ENCODE data around the gene CREB5. TPM values are rescaled to one million over a fixed set of nuclear protein-coding genes. Genes with fewer than 3 reads are reported as not detected.

Gene CREB5
- total RNA-seq, 1 experiment from 2014 or later = 0.49 TPM

DNA sequence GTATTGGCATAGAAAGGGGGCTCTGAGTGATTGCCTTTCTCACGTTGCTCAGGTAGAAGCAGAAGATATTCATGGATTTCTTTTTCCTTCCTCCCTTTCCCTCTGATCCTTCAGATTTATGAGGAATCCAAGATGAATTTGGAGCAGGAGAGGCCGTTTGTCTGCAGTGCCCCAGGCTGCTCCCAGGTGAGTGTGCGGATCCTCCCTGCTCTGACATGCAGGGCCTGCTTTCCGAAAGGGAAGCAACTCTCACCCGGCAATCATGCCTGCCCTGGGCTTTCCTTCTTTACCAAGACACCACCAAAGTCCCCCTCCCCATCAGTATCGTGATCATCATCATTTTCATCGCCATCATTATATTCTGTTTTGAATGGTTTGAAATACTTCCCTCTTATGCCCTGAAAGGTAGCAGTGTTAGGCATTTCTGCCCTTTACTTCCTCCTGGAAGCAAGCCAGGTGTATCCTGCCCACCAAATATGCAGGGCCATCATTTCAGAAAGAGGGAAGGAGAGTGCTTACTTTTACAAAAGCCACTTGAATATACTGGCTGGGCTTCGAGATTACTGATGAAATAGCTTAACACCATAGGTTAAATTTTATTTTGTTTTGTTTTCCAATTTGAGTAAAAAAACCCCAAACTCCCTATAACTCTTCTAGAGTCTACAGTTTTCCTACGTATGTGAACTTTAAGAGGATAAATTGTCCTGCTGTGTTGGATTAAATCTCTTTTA is 75.9 kb downstream of the CREB5 start:
- Histone ChIP-seq H3K27ac (ENCODE audit: low read depth, low read length) (no peak overlapping the region), H3K9me2 (ENCODE audit: insufficient read depth) (no peaks in the 10 kb centered on the region), H3K4me1 (ENCODE audit: control insufficient read depth in 1 of 2, insufficient read depth in 2 of 2, low read length in 2 of 2) (no peaks in the 10 kb centered on the region), H3K9me3 (ENCODE audit: control insufficient read depth in 1 of 2, insufficient read depth in 1 of 2, low read depth in 1 of 2, low read length in 2 of 2) (no peaks in the 10 kb centered on the region), H3K36me3 (ENCODE audit: control insufficient read depth in 1 of 2, insufficient read depth in 2 of 2, low read length in 2 of 2) (no peaks in the 10 kb centered on the region), H2AFZ (ENCODE audit: low read depth, low read length, poor library complexity, severe bottlenecking) (no peak overlapping the region), H3K4me3 (replicated peaks in 1 of 2; ENCODE audit: low read depth in 1 of 2, low read length in 2 of 2) (no peak overlapping the region), H4K20me1 (ENCODE audit: insufficient read depth) (no peaks in the 10 kb centered on the region), H3K4me2 (ENCODE audit: low read length) (no peak overlapping the region), H3K79me2 (ENCODE audit: insufficient read depth, low read length) (no peaks in the 10 kb centered on the region), H3K9ac (ENCODE audit: low read length) (no peak overlapping the region), H3K27me3 (ENCODE audit: insufficient read depth, low read length) (peaks cover 61% of the 10 kb centered on the region)
- DNase-seq (ENCODE audit: low read depth, low spot score) = no peak
- ATAC-seq = no peak
- ChIA-PET POLR2A (no interaction called here), CTCF (no interaction called here), RAD21 (ENCODE audit: low non-redundant PET in 1 of 2, low total read pairs in 2 of 2, uncharacterized antibody in 2 of 2, unreplicated experiment in 2 of 2) (interaction anchor here in 1 of 2 experiments (0.7 kb wide), 1 partner anchor 22 kb away, joined by 3 read pairs; no protein-coding TSS in a partner anchor)
- intact Hi-C loops (cut with micrococcal nuclease) = no loop called here
- BruUV-seq (replicated peaks) = no TSS peak
- TF ChIP-seq, protein P1, sequence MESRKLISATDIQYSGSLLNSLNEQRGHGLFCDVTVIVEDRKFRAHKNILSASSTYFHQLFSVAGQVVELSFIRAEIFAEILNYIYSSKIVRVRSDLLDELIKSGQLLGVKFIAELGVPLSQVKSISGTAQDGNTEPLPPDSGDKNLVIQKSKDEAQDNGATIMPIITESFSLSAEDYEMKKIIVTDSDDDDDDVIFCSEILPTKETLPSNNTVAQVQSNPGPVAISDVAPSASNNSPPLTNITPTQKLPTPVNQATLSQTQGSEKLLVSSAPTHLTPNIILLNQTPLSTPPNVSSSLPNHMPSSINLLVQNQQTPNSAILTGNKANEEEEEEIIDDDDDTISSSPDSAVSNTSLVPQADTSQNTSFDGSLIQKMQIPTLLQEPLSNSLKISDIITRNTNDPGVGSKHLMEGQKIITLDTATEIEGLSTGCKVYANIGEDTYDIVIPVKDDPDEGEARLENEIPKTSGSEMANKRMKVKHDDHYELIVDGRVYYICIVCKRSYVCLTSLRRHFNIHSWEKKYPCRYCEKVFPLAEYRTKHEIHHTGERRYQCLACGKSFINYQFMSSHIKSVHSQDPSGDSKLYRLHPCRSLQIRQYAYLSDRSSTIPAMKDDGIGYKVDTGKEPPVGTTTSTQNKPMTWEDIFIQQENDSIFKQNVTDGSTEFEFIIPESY (IDR thresholded peaks at IDR 0.05; ENCODE audit: extremely low read depth, insufficient replicate concordance, low read length) = no peak
- no peak for TF ChIP-seq EZH2 (IDR thresholded peaks at IDR 0.05)
- no peak for TF ChIP-seq ZFX (IDR thresholded peaks at IDR 0.05)
- no peak for TF ChIP-seq CBX3 (IDR thresholded peaks at IDR 0.05; ENCODE audit: low read depth)
- TF ChIP-seq TCF7L2 (IDR thresholded peaks at IDR 0.05; ENCODE audit: borderline replicate concordance, extremely low read depth, insufficient read depth, insufficient read length) = no peak
- no peak for TF ChIP-seq EZH2phosphoT487 (IDR thresholded peaks at IDR 0.05; ENCODE audit: borderline replicate concordance)
- no peak for TF ChIP-seq JUND (IDR thresholded peaks at IDR 0.05)
- TF ChIP-seq ZNF274 (IDR thresholded peaks at IDR 0.05; ENCODE audit: low read depth, low read length) = no peak
- TF ChIP-seq SIN3A (IDR thresholded peaks at IDR 0.05; ENCODE audit: low read depth) = no peak
- TF ChIP-seq YY1 (IDR thresholded peaks at IDR 0.05; ENCODE audit: extremely low read depth, insufficient replicate concordance, low read depth, low read length) = no peak
- no peak for TF ChIP-seq ELF1 (IDR thresholded peaks at IDR 0.05; ENCODE audit: borderline replicate concordance, low read depth)
- TF ChIP-seq, protein P2, sequence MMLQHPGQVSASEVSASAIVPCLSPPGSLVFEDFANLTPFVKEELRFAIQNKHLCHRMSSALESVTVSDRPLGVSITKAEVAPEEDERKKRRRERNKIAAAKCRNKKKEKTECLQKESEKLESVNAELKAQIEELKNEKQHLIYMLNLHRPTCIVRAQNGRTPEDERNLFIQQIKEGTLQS (IDR thresholded peaks at IDR 0.05) = no peak
- no peak for TF ChIP-seq POLR2AphosphoS5 (IDR thresholded peaks at IDR 0.05; ENCODE audit: low read depth, low read length)
- no peak for TF ChIP-seq EGR1 (IDR thresholded peaks at IDR 0.05; ENCODE audit: low read depth)
- TF ChIP-seq CEBPB (IDR thresholded peaks at IDR 0.05; ENCODE audit: low read depth) = no peak
- TF ChIP-seq SRF (IDR thresholded peaks at IDR 0.05; ENCODE audit: low read depth) = no peak
- TF ChIP-seq, protein P3, sequence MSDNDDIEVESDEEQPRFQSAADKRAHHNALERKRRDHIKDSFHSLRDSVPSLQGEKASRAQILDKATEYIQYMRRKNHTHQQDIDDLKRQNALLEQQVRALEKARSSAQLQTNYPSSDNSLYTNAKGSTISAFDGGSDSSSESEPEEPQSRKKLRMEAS (IDR thresholded peaks at IDR 0.05) = no peak
